GM12878 (cell line): ENCODE results near the gene OR10R2. TPM values are rescaled to one million over a fixed set of nuclear protein-coding genes. Genes with fewer than 3 reads are reported as not detected.

Source experiments
- ATAC-seq: fragments of 200-7000 bp; cut with Tn5 transposase; 3 replicates; pipeline ENCODE4 v1.9.1; 2020; ENCODE audit warnings: mild to moderate bottlenecking, moderate library complexity
- BruUV-seq: library from RNA; stranded (reverse); fragments of 400-500 nt; replicated peaks from 2 replicates; lab custom pipeline; 2021; lab: Mats Ljungman, UMichigan
- CTCF ChIA-PET: fragments of 300-600 bp; sonication (Branson Sonifier 250); formaldehyde crosslinking; extraction: SDS; loops from one replicate; lab custom pipeline; 2021; ENCODE audit warnings: inconsistent platforms; lab: Yijun Ruan, JAX
- POLR2A ChIA-PET: fragments of 350-600 bp; formaldehyde crosslinking; extraction: SDS; loops from one replicate; lab custom pipeline; 2021; ENCODE audit warnings: inconsistent platforms; lab: Charles Lee
- RAD21 ChIA-PET: fragments of 300-600 bp; sonication (Branson Sonifier 250); formaldehyde crosslinking; loops from one replicate; lab custom pipeline; 2023; ENCODE audit warnings: antibody characterized with exemption; ENCODE audit not compliant: unreplicated experiment; lab: Charles Lee
- SMC1A ChIA-PET: fragments of 300-600 bp; sonication (Branson Sonifier 250); formaldehyde crosslinking; loops from one replicate; lab custom pipeline; 2023; ENCODE audit not compliant: unreplicated experiment, uncharacterized antibody; lab: Charles Lee
- DNase-seq: peaks from one replicate; pipeline ENCODE4 v3.0.0-alpha.2; 2011; ENCODE audit warnings: low read depth, low spot score
- FAIRE-seq: peaks from 3 replicates; lab custom pipeline; 2011; peaks lifted over from hg19 to GRCh38; lab: Jason Lieb, UNC
- H2AFZ ChIP-seq: 2 replicates; pipeline ENCODE4 v1.6.0; 2011; ENCODE audit warnings: low read depth, low read length, control low read depth; ENCODE audit not compliant: control insufficient read depth
- H3K27ac ChIP-seq: 2 replicates; pipeline ENCODE4 v1.5.1; 2011; ENCODE audit warnings: control low read depth; ENCODE audit not compliant: control insufficient read depth, insufficient read depth
- H3K27me3 ChIP-seq, 2 experiments: replicated peaks in 1 of 2; 2 replicates each; pipeline versions ENCODE4 v1.6.0 to v1.6.1; 2011; ENCODE audit warnings: low read length in 1 of 2; ENCODE audit not compliant: control insufficient read depth in 2 of 2, insufficient read depth in 2 of 2
- H3K36me3 ChIP-seq, 2 experiments: 2 replicates each; pipeline ENCODE4 v1.5.1; 2011; ENCODE audit warnings: low read length in 1 of 2; ENCODE audit not compliant: control insufficient read depth in 2 of 2, insufficient read depth in 2 of 2
- H3K4me1 ChIP-seq: 2 replicates; pipeline ENCODE4 v1.6.1; 2011; ENCODE audit warnings: mild to moderate bottlenecking, low read length, moderate library complexity, mixed read lengths; ENCODE audit not compliant: control insufficient read depth, insufficient read depth
- H3K4me2 ChIP-seq: 2 replicates; pipeline ENCODE4 v1.6.0; 2011; ENCODE audit warnings: control low read depth; ENCODE audit not compliant: control insufficient read depth, insufficient read depth
- H3K4me3 ChIP-seq: fragments of 200-600 bp; sonication (generic); 2 replicates; pipeline ENCODE4 v1.5.1; 2016
- H3K79me2 ChIP-seq: 2 replicates; pipeline ENCODE4 v1.6.0; 2011; ENCODE audit warnings: low read length; ENCODE audit not compliant: control insufficient read depth, insufficient read depth
- H3K9ac ChIP-seq: 2 replicates; pipeline ENCODE4 v1.8.0; 2011; ENCODE audit warnings: low read length, control low read depth, mixed read lengths; ENCODE audit not compliant: control insufficient read depth, insufficient read depth
- H3K9me3 ChIP-seq: replicated peaks from 3 replicates; pipeline ENCODE4 v1.5.1; 2011; ENCODE audit warnings: mild to moderate bottlenecking, low read length; ENCODE audit not compliant: control insufficient read depth, insufficient read depth
- H4K20me1 ChIP-seq: 2 replicates; pipeline ENCODE4 v1.6.0; 2011; ENCODE audit not compliant: control insufficient read depth, insufficient read depth
- ATF7 ChIP-seq: fragments of 450-650 bp; IDR thresholded peaks from 2 replicates; pipeline ENCODE4 v1.6.1; 2016; ENCODE audit warnings: low read depth, mild to moderate bottlenecking
- DPF2 ChIP-seq: fragments of 450-650 bp; IDR thresholded peaks from 2 replicates; pipeline ENCODE4 v1.6.1; 2017; ENCODE audit warnings: mild to moderate bottlenecking
- EED ChIP-seq: sonication (generic); IDR thresholded peaks from 2 replicates; pipeline ENCODE4 v1.6.1; 2016; ENCODE audit warnings: antibody characterized with exemption, low read depth
- ESRRA ChIP-seq: IDR thresholded peaks from 2 replicates; pipeline ENCODE4 v1.6.1; 2012; ENCODE audit warnings: mild to moderate bottlenecking, low read length, improper control_type of control experiment
- HCFC1 ChIP-seq: fragments of 150-350 bp; IDR thresholded peaks from 2 replicates; pipeline ENCODE4 v1.6.1; 2014; ENCODE audit warnings: low read length
- KDM1A ChIP-seq: fragments of 200-600 bp; sonication (generic); IDR thresholded peaks from 2 replicates; pipeline ENCODE4 v1.6.1; 2016; ENCODE audit warnings: borderline replicate concordance
- MAX ChIP-seq: IDR thresholded peaks from 2 replicates; pipeline ENCODE4 v1.6.1; 2012; ENCODE audit warnings: low read depth, low read length, improper control_type of control experiment
- MEF2B ChIP-seq: fragments of 450-650 bp; IDR thresholded peaks from 2 replicates; pipeline ENCODE4 v1.6.1; 2018; ENCODE audit warnings: mild to moderate bottlenecking, moderate library complexity; ENCODE audit not compliant: partially characterized antibody, poor library complexity, severe bottlenecking
- NR2C1 ChIP-seq: fragments of 450-650 bp; IDR thresholded peaks from 2 replicates; pipeline ENCODE4 v1.6.1; 2017; ENCODE audit warnings: antibody characterized with exemption, mild to moderate bottlenecking, moderate library complexity
- PRDM15 ChIP-seq: fragments of 450-650 bp; formaldehyde crosslinking; IDR thresholded peaks from 2 replicates; pipeline ENCODE4 v1.4.0; 2020; ENCODE audit warnings: mild to moderate bottlenecking, moderate library complexity
- RFX5 ChIP-seq: IDR thresholded peaks from 2 replicates; pipeline ENCODE4 v1.6.1; 2011; ENCODE audit warnings: low read depth, low read length, improper control_type of control experiment
- SMAD5 ChIP-seq: IDR thresholded peaks from 2 replicates; pipeline ENCODE4 v1.6.1; 2016; ENCODE audit warnings: antibody characterized with exemption, low read depth
- SREBF2 ChIP-seq: IDR thresholded peaks from 2 replicates; pipeline ENCODE4 v1.6.1; 2012; ENCODE audit warnings: mild to moderate bottlenecking, low read length
- STAT3 ChIP-seq: IDR thresholded peaks from 2 replicates; pipeline ENCODE4 v1.6.1; 2011; ENCODE audit warnings: low read depth, low read length, improper control_type of control experiment
- SUPT20H ChIP-seq: IDR thresholded peaks from 2 replicates; pipeline ENCODE4 v1.6.1; 2011; ENCODE audit warnings: low read depth, mild to moderate bottlenecking, low read length, moderate library complexity, borderline replicate concordance; ENCODE audit not compliant: control insufficient read depth
- USF1 ChIP-seq: IDR thresholded peaks from 2 replicates; pipeline ENCODE4 v1.6.1; 2011; ENCODE audit warnings: borderline replicate concordance, low read depth, mild to moderate bottlenecking, moderate library complexity, mixed read lengths, low read length; ENCODE audit not compliant: insufficient read depth; ENCODE audit errors: extremely low read length
- ZNF274 ChIP-seq: IDR thresholded peaks from one replicate; pipeline ENCODE4 v1.8.0; 2011; ENCODE audit not compliant: insufficient read length, insufficient read depth
- WGBS: methylation state at CpG from one replicate; pipeline ENCODE4 v1.1.6; 2016; ENCODE audit warnings: low lambda C conversion rate; ENCODE audit not compliant: insufficient replicate concordance, insufficient coverage; ENCODE audit errors: missing lambda C conversion rate; 5-methylcytosine and 5-hydroxymethylcytosine counted together
- in situ Hi-C: fragments of 300-500 bp; cut with MboI; formaldehyde crosslinking; loops from 9 replicates; pipeline ENCODE4 v1.14.3; 2018; ENCODE audit warnings: mixed read lengths
- intact Hi-C: fragments of 100-400 bp; cut with micrococcal nuclease; formaldehyde crosslinking; loops from one replicate; pipeline ENCODE4 v1.14.2; 2022; ENCODE audit not compliant: unreplicated experiment
- polyA plus RNA-seq, 11 experiments: library from polyadenylated mRNA; depleted of rRNA in 4 of 11; unstranded in 6 of 11; stranded (reverse) in 5 of 11; fragments of >200 nt; fragmentation: Nextera tagmentation in 4 of 11; fragmentation: Illumina TruSeq in 1 of 11; extraction: Ambion mirVana in 4 of 11; extraction: Trizol in 1 of 11; gene quantifications; 1 replicate in 1 of 11; 2 replicates in 10 of 11; pipeline versions ENCODE4 v1.2.1 to v1.2.3, GENCODE V29; 2011 to 2016; ENCODE audit warnings: inconsistent platforms in 2 of 11, missing spikeins in 2 of 11, low read depth in 1 of 11
- total RNA-seq, 4 experiments: library from RNA; depleted of rRNA in 3 of 4; stranded (reverse); fragments of >200 nt in 3 of 4; fragmentation: Illumina TruSeq in 1 of 4; extraction: Trizol in 1 of 4; gene quantifications; 2 replicates each; pipeline versions ENCODE4 v1.2.1 to v1.2.3, GENCODE V29; 2013 to 2021

Gene OR10R2
- total and polyA plus RNA-seq, 10 of the 15 experiments (the other 5 are each of a cell fraction or from before 2014, with no cell fraction given), result not detected

- POLR2A ChIA-PET, result no interaction called here
- CTCF ChIA-PET, result interaction anchor here (0.9 to 3.1 kb wide), 10 partner anchors 12 to 581 kb away, joined by 3 to 45 read pairs (median 10); a partner anchor contains a TSS
- intact Hi-C loops (loop anchor here (5.0 kb wide), 2 partner anchors 565 to 580 kb away; no protein-coding TSS in a partner anchor), in situ Hi-C loops (loop anchor here (5.0 kb wide), 2 partner anchors 490 to 565 kb away; no protein-coding TSS in a partner anchor)
- Histone ChIP-seq H3K9ac (no peak overlapping the region), H3K27ac (no peak overlapping the region), H3K9me3 (no peaks in the 10 kb centered on the region), H3K79me2 (no peaks in the 10 kb centered on the region), H3K4me3 (no peak overlapping the region), H3K4me2 (no peak overlapping the region), H2AFZ (no peak overlapping the region), H3K36me3 (no peaks in the 10 kb centered on the region), H3K27me3 (no peaks in the 10 kb centered on the region; a peak in 1 of 4 replicates), H3K4me1 (no peaks in the 10 kb centered on the region), H4K20me1 (no peaks in the 10 kb centered on the region)
- no peak for ATAC-seq
- no peak for DNase-seq
- FAIRE-seq, result no peak
- BruUV-seq, result no TSS peak
- SMC1A ChIA-PET, result interaction anchor here (0.9 to 2.6 kb wide), 4 partner anchors 490 to 564 kb away, joined by 3 to 33 read pairs (median 14); no protein-coding TSS in a partner anchor
- WGBS, result 41% methylated on average over 2 of the region's 2 CpGs
- RAD21 ChIA-PET, result interaction anchor here (0.7 to 3.1 kb wide), 7 partner anchors 141 to 581 kb away, joined by 3 to 37 read pairs (median 4); no protein-coding TSS in a partner anchor
- TF ChIP-seq MAX (no peak), PRDM15 (CRISPR knock-in tag) (no peak), SUPT20H (no peak), SMAD5 (no peak), HCFC1 (no peak), USF1 (no peak), EED (no peak), ATF7 (no peak), NR2C1 (no peak), RFX5 (no peak), STAT3 (no peak), ZNF274 (no peak), MEF2B (no peak), SREBF2 (no peak), DPF2 (no peak), ESRRA (no peak), KDM1A (no peak)
Measured at GRCh38 chr1:158507511-158507910, 35.5 kb downstream of the OR10R2 start.
